GM19395 (cell line): ENCODE data around the gene NDUFS7.

Source experiments
- ATAC-seq: cut with Tn5 transposase; IDR thresholded peaks from one replicate; pipeline ENCODE4 v1.9.1; 2021; ENCODE audit warnings: mild to moderate bottlenecking, moderate library complexity; ENCODE audit not compliant: unreplicated experiment

Gene NDUFS7

DNA sequence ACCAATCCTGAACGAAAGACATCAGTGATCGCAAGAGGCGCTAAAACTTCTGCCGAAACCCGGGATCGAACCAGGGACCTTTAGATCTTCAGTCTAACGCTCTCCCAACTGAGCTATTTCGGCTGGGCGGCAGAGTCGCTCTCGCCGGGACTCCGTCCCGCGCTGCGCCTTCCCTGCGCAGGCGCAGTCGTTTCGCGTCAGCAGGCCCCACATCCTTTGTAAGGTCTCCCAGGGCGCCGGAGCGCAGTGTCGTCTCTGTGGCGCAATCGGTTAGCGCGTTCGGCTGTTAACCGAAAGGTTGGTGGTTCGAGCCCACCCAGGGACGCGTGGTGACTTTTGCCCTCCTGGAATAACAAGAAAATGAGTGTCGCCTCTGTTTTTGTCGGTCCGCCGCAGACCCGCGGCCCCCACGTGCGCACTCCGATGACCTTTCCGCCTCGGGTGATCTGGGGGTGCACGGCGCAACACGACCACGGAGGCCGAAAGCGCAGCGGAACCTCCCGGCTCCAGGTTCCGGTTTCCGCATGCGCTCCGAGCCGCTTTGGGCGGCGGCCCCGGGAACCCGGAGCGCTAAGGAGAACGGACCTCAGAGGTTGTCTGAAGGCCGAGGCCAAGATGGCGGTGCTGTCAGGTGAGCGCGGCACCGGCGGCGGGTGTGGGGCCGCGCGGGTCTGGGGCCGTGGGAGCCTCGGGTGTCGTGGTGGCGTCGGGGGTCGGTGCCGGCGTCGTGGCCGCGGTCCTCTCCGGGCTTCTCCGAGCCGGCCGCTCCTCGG, at the start of gene NDUFS7:
Gene NDUFS7, plus strand, starts transcription at position 596 of the 773 bp plus-strand sequence. Its CDS starts 20 bp downstream, at position 616.
- peak; percentile 75 for ATAC-seq

DNA sequence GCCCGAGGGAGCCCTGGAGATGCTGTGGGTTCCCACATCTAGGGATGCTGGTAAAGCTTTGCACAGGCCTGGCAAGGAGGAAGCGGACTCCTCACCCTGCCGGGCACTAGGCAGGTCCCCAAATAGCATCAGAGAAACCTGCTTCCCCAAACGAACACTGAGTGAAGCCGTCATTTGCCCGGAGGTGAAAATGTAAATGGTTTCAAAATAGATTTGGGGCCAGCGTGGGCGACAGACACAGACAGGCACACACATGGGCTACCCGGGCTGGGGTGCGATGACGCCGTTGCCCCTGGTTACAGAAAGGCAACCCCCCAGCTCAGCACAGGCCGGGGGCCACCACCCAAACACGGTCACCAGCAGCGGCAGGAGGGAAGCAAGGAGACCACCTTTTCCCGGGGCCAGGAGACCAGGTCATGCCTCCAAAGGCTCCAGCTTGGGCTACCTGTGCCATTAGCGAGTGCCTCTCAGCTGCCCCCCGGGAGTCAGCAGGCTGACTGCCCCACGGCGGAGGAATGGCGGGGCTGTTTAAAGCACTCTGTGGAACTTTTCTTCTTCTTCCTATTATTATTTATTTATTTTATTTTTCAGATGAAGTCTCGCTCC, 47.5 kb upstream of the NDUFS7 start:
- ATAC-seq = no peak

DNA sequence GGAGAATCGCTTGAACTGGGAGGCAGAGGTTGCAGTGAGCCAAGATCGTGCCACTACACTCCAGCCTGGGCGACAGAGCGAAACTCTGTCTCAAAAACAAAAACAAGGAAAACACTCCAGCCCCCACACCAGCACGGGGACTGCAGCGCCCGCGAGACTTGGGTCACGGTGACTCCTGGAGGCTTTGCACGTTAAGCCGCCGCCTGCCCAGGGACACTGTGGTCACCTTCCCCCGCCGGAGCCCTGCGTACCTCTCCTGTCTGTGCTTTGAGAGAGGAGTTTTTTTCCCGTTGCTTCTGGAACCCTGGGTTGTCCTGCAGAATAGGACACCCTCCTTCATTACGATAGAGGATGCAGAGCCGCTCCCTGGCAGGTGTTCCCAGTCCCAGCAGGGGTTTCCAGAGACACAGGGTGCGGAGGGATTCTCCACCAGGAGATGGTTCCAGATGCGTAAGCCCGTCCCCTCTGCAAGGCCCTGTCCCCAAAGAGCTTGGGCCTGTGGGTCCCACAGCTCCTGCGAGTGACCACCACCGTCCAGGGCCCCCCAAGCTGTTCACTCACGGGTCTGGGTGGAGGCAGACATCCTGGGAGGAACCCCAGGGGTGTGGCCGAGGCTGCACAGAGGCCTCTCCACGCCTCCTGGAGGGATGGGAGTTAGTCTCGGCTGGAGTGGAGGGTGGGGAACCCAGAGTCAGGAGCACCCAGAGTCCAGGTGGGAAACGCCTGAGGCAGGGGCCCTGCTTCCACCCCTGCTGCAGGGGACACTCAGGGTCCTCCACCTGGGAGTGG, 42.8 kb upstream of the NDUFS7 start:
- ATAC-seq = no peak

DNA sequence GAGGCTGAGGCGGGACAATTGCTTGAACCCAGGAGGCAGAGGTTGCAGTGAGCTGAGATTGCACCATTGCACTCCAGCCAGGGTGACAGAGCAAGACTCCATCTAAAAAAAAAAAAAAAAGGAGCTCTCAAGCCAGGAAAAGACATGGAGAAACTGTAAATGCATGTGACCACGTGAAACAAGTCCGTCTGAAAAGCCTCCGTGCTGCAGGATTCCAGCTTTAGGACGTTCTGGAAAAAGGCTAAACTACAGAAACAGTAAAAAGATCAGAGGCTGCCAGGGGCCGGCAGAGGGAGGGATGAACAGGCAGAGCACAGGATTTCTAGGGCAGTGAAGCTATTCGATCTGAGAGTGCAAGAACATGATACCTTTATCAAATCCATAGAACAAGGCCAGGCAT, 40.7 kb upstream of the NDUFS7 start:
- ATAC-seq = no peak

DNA sequence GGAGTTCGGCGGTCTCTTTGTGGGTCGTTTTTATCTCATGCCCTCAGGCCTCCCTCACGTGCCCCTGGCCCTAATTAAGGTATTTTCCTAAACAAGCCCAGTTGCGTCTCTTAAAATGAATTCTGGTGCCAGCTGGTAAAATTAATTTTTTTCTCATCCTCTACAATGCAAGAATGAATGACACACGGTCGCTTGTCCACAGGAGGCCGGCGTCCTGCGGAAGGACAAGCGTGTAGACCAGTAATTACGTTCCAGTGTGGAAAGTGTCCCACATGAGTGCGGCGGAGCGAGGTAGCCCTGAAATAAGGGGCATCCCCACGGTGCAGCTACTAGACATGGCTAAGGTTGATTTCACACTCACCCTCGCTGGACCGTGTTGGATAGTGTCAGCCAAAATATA, 34.5 kb upstream of the NDUFS7 start:
- no peak for ATAC-seq

DNA sequence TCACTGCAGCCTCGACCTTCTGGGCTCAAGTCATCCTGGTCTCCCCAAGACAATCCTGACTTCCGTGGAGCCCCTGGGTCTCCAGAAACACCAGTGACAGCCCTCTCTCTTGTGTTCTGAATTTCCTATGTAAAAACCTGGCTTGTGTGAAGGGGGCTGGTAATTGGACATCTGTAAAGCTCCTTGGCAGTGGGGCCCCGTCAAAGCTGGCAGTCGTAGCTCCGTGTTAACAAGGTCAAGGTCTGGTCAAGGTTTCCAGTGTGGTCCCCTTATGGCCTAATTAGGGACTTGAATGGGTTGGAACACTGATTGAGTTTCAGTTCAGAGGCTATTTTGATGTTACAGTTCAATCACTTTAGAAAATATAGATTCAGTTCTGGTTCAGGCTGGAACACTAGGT, 32.8 kb upstream of the NDUFS7 start:
- no peak for ATAC-seq

DNA sequence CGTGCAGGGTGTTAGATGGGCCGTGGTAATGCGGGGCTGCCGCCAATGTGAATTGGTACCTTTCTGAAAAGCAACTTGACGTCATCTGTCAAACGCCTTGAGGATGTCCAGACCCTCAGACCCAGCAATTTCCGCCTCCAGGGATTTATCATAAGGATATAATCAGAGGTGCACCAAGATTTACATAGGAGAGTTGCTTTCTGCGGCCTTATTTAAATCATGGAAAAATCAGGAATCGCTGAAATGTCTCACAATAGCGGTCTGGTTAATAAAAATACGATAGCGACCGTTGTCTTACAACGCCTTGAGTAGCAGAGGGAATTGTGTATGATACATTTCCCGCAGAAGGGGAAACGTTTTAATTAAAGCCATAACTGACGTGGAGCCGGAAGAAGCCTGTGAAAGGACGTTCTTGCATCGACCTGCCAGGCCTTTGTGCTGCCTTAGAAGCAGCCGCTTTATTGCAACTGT, 32.3 kb upstream of the NDUFS7 start:
- ATAC-seq = no peak

DNA sequence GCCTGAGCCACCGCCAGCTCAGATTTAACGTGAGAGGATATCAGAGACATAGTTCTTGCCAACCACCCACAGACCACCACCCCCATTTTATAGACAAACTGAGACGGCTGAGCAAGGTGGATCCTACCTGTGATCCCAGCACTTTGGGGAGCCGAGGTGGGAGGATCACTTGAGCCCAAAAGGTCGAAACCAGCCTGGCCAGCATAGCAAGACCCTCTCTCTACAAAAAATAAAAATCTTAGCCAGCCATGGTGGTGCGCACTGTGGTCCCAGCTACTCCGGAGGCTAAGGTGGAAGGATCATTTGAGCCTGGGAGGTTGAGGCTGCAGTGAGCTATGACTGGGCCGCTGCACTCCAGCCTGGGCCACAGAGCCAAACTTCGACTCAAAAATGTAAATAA, 30.6 kb upstream of the NDUFS7 start:
- no peak for ATAC-seq

DNA sequence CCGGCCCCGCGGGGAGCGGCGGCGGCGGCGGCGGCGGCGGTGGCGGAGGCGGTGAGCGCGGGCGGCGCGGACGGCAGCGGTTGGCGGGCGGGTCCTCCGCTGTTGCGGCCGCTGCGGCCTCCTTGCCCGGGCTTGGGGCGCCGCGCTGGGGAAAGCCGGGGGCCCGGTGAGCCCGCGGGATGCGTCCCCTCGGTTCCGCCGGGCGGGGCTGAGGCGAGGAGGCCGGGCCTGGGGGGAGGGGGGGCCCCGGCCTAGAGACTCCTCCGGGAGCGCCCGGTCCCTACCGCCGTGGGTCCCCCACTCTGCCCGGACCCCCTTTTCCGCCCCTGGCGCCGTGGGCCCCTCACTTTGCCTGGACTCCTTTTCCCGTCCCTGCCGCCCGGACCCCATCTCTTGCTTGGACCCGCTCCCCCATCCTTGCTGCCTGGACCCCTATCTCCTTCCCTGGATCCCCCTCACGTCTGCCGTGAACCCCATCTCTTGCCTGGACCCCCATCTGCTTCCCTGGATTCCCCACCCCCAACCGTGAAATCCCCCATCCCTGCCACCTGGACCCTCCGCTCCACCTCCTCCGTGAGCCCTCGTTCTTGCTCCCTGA, 28.6 kb upstream of the NDUFS7 start:
- peak; percentile 40 for ATAC-seq

DNA sequence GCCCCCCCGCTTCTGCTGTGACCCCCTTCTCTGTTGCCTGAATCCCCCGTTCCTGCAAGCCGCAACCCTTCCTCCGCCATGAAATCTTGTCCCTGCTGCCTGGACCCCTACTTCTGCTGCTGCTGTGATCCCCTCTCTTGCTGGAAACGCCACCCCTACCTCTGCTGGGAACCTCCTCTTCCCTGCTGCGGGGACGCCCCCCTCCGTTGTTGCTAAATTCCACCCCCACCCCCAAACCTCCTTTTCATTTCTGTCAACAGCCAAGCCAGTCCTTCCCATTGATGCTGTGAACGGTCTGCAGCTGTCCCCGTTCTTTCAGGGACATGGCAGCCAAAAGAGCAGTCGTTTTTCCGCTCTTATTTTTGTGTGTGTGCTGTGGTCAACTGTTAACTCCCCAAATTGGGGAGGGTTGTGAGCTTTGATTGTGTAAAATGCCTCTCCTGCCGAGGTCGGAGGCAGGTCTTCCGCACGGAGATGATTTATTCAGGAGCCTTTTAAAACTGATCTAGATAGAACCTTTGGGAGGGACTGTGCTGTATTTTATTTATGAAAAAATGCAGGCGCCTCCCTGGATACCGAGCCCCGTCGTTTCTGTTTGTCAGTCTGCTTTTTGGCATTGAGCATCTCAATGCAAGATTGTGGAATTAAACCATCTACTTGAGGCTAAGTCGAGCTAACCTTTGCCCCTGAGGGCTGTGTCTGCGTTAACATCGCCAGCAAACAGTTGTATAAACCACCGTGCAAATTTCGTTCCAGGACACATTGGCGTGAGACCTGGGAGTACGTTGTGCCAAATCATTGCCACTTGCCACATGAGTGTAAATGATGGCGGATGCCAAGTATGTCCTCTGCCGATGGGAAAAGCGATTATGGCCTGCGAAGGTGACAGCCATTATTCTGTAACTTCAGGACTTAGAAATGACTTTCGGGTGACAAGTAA, 27.9 kb upstream of the NDUFS7 start:
- ATAC-seq = no peak

DNA sequence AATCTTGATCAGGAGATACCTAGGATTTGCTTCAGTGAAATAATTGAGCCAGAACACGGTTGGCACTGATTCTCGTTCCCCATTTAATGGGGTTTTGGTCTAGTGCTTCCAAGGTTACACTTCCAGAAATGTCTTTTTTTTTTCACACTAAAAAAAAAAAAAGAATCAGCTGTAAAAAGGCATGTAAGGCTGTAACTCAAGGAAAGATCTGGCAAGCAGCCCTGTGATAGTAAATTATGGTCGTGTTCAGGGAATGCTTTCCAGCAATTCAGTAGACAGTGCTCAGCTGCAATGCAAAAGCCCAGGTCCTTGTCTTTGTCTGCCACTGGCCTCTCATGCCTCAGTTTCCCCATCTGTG, 27.2 kb upstream of the NDUFS7 start:
- no peak for ATAC-seq

DNA sequence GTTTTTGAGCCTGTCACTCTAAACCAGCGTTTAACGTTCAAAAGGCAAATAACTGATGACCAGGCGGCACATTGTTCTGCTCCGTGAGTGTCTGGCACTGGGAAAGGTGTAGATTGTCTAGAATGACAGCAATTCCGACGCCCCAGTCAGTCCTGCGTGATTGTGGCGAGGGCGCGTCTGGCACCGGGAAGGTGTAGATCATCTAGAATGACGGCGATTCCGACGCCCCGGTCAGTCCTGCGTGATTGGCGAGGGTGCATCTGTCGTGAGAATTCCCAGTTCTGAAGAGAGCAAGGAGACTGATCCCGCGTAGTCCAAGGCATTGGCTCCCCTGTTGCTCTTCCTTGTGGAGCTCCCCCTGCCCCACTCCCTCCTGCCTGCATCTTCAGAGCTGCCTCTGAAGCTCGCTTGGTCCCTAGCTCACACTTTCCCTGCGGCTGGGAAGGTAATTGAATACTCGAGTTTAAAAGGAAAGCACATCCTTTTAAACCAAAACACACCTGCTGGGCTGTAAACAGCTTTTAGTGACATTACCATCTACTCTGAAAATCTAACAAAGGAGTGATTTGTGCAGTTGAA, 26.1 kb upstream of the NDUFS7 start:
- ATAC-seq = no peak

DNA sequence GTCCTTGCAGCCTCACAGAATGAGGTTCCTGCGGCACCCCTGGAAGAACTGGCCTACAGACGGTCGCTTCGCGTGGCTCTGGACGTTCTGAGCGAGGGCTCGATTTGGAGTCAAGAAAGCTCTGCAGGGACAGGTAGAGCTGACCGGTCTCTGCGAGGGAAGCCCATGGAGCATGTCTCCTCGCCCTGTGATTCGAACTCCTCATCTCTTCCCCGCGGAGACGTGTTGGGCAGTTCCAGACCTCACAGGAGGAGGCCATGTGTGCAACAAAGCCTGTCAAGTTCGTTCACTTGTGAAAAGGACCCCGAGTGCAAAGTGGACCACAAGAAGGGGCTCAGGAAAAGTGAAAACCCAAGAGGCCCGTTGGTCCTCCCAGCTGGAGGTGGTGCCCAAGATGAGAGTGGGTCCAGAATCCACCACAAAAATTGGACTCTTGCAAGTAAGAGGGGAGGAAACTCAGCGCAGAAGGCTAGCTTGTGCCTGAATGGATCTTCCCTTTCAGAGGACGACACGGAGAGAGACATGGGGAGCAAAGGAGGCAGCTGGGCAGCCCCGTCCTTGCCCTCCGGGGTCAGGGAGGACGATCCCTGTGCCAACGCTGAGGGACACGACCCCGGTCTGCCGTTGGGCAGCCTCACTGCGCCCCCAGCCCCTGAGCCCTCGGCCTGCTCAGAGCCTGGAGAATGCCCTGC, 23.4 kb upstream of the NDUFS7 start:
- ATAC-seq = no peak

DNA sequence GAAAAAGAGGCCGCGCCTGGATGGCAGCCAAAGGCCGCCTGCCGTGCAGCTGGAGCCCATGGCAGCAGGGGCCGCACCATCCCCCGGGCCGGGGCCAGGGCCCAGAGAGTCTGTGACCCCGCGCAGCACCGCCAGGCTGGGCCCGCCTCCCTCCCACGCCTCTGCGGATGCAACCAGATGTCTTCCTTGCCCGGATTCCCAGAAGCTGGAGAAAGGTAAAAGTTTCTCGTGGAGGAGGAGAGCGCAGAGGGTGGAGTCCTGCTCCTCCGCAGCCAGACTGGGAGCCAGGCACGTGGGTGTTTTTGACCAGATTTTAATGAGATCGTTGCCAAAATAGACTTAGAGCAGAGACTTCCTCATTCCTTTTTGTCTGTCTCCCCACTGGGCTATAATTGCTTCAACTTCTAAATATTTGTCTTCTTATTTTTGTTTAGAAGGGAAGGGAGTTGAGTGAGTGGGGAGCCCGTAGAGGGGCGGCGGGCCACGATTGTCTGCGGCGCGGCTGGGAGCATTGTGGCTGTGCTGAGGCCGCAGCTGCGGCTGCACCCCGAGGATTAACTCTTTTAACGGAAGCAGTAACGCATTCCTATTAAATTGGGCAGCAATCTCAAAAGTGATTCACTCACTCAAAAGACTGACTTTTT, 22.8 kb upstream of the NDUFS7 start:
- no peak for ATAC-seq

DNA sequence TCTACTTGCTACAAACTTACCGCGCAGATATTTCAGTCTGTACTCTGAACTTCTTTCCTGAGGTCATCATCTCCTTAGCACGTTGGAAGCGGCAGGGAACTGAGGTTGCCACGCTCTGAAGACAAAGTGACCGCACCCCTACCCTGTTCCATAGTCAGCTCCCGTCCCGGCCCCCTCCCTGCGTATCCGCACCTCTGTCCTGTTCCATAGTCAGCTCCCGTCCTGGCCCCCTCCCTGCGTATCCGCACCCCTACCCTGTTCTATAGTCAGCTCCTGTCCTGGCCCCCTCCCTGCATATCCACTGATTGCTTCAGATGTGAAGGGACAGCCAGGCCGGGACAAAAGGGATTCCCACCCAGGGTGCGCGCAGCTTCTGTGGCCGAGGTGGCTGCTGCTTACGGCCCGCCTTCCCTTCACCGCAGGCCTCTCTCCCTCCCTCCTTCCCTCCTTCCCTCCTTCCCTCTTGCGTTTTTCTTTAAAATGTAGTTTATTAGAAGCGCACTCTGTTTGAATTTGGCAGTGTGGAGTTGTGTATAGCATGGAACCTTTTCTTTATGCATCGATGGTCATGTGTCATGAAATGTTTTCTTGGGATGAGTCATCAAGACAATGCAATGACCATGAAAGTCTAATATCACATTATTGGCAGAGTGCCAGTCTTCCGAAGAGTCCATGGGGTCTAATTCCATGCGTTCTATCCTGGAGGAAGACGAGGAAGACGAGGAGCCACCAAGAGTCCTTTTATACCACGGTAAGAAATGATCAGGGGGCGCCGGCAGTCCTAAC, 21.9 kb upstream of the NDUFS7 start:
- no peak for ATAC-seq

DNA sequence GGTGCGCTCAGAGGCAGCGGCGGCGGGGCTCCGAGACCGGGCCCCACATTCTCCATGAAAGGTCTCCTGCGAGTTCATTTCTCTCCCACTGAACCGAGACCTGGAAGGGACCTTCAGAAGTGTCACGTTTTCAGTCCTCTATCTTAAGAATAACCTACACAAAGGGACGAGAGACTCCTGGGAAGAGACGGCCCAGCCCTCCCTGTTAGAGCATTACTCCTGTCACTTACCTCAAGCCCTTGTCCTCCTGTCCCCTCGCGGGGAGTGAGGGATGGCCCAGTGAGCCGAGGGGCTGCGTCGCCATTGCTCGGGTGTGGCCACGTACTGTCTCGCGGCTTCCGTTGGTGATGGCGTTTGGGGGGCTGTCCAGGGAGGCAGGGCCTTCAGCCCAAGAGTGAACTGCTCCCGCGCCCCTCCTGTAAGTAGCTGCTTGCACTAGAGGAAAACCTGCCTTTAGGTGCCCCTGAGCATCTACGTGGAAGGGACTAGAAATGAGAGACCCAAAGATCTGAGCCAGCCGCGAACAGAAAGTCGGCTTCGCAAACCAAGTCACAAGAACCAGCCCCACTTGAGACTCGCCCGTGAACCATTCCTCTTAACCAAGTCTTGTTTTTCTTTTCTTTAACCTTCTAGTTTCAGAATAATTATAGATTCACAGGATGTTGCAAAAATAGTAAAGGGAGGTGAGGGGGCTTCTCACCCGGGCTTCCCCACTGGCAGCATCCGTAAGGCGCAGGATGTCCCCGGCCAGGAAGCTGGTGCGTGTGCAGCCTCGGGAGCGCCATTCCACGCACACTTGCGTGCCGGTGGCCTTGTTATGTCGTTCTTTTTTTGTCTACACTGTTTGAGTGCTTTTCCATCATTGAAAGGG, 21.1 kb upstream of the NDUFS7 start:
- no peak for ATAC-seq

DNA sequence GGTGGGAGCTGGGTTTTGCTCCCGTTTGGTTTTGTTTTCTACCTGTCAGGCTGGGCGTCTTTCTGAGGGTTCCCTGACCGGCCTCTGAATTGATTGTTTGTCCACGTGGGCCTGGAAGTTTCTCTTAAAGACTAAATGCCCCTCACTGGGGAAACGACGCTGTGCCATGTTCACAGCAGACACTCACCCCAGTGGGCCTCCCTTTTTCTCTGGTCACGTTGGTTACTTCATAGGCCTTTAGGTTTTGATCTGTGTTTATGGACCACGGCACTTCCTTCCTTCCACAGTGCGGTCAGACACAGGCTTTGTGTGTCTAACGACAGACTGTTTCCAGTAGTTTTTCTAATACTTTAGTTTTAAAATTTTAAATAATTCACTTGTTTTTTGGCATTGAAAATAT, 20.1 kb upstream of the NDUFS7 start:
- ATAC-seq = no peak
